Activated gamma-delta T cell treated with anti-CD3 and anti-CD28 coated beads, Interleukin-2, amount 50 U/mL, for 16 hours (primary cell): Measurements from ENCODE around the gene CEMIP2.
A peak's percentile ranks its signal among the peaks of the same experiment; 100 is the strongest.
"Not testable (repeated sequence)": the region's sequence is repeated elsewhere in the genome, so short reads cannot be mapped to it uniquely, and the experiment has no call there.

Source experiments
- DNase-seq: peaks from one replicate; pipeline ENCODE4 v3.0.0-alpha.2; 2020; ENCODE audit warnings: low read depth

Gene CEMIP2, protein sequence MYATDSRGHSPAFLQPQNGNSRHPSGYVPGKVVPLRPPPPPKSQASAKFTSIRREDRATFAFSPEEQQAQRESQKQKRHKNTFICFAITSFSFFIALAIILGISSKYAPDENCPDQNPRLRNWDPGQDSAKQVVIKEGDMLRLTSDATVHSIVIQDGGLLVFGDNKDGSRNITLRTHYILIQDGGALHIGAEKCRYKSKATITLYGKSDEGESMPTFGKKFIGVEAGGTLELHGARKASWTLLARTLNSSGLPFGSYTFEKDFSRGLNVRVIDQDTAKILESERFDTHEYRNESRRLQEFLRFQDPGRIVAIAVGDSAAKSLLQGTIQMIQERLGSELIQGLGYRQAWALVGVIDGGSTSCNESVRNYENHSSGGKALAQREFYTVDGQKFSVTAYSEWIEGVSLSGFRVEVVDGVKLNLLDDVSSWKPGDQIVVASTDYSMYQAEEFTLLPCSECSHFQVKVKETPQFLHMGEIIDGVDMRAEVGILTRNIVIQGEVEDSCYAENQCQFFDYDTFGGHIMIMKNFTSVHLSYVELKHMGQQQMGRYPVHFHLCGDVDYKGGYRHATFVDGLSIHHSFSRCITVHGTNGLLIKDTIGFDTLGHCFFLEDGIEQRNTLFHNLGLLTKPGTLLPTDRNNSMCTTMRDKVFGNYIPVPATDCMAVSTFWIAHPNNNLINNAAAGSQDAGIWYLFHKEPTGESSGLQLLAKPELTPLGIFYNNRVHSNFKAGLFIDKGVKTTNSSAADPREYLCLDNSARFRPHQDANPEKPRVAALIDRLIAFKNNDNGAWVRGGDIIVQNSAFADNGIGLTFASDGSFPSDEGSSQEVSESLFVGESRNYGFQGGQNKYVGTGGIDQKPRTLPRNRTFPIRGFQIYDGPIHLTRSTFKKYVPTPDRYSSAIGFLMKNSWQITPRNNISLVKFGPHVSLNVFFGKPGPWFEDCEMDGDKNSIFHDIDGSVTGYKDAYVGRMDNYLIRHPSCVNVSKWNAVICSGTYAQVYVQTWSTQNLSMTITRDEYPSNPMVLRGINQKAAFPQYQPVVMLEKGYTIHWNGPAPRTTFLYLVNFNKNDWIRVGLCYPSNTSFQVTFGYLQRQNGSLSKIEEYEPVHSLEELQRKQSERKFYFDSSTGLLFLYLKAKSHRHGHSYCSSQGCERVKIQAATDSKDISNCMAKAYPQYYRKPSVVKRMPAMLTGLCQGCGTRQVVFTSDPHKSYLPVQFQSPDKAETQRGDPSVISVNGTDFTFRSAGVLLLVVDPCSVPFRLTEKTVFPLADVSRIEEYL (N-terminal part only)

DNA sequence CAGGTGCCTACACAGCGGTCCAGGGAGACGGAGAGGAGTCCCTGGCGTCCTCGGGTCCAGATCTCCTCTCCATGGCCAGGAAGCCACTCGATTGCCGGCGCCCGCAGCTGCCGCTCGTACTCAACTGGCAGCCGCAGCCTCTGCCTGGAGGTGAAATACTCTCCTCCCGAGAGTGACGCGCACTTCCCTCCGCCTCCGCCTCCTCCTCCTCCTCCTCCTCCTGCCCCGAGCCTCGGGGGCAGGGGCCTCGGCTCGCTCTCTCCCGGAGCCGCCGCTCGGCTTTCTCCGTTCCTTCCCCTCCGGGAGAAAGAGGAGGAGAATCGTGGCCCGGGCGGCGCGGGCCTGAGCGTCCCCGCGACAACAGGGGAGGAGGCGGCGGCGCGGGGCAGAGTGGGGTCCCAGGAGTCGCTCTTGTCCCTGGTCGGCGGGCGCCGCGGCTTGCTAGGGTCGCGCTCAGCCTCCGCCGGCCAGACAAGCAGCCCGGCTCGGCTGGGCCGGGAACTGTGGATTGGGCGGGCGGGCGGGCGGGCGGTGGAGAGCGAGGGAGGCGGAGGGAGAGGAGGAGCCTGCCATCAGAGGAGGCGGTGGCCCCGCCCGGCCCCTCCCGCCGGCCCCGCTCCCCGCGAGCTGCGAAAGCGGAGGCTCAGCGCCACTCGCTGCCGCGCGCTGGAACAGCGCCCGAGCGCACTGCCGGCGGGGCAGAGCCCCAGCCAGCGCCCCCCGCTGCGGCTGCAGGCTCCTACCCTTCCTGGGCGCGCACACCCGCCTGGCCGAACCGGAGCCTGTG, at the start of gene CEMIP2:
TSS of gene CEMIP2 (minus strand) at position 126 of the 787 bp plus-strand sequence. CDS start 18,140 bp downstream, outside the sequence.
- peak; percentile 77 for DNase-seq

GRCh38 chr9:71816916-71817451, 48.7 kb upstream of the CEMIP2 start:
- no peak for DNase-seq

DNA sequence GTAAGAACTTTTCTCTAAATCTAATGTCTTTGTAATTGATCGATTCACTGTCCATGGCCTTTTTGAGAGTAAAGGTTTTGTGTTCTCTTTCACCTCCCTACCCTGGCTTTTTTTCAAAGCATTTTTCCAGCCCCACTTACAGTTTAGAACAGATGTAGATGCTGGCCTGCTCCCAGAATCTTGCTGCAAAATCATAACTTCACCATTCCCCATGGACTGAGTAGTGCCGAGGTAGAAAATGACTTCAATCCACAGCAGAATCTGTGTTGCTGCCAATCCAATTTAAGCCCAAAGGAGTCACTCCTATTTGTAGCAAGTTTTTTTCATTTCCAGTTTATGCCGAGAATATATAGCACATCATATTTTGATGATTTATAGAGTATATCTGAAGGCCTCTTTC, 46.5 kb upstream of the CEMIP2 start:
- no peak for DNase-seq

DNA sequence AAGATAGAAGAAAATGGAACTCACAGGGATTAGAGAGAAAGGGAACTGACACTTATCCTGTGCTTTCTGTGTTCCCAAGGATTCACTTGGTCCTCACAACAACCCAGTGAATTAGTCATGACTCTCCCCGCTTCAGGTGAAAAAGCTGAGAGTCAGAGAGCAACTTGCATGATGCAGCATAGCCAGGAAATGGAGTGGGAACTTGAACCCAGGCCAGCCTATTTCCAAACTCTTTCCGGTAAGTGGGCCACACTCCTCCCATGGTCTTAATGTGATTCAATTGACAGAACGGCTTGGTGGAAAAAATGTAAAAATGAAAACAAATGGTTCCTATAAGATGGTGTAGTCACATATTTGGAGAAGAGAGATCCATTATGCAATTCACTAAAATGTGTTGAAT, 45.9 kb upstream of the CEMIP2 start:
- DNase-seq = no peak

DNA sequence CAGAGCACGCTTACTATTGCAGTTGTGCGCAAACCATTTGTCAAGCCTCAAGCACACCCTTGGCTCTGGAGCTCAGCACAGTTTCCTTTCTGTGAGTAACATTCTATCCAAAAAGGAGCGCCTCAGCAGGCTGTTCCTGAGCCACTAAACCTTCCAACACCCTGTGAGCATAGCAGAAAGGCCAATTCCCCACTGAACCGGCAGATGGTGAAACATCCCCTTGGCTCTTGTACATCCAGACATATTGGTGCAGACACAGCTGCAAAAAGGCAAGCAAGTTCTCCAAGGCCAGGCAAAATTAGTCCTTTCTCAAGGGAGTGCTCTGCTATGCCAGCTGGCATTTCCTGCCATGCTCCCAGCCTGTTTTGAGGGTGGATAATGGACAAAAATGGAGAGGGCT, 44.1 kb upstream of the CEMIP2 start:
- DNase-seq = no peak

DNA sequence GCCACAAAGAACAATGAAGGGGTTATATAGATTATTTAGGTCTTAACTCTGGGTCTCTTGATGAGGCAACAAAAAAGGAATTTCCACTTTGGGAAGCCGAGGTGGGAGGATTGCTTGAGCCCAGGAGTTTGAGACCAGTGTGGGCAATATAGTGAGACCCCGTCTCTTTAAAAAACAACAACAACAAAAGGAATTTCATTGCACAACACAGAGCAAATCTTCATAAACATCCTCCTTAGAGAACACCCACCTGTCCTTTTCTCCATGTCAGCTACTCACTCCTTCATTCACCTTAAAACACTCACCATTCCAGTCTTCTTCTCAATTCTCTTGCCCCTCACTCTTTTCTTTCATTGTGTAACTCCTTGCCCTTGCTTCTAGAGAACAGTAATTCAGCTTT, 39.8 kb upstream of the CEMIP2 start:
- no peak for DNase-seq

DNA sequence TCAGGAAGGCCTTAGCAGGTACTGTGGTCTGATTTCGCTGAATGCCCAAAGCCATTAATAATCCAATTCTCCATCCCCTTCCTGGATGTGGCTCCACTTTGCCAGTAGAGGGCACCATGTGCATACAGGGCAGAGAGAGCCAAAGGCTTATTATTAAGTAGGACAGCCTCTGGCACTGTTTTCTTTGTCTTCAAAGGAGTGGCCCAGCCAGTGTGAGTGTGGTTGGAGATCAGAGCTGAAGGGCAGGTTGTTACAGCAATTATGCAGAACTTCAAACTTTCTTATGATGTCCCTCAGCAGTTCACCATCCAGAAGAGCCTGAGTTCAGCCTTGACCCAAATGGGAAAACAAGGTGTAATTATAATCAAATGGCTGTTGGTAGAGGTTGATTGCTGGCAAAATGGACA, 38.6 kb upstream of the CEMIP2 start:
- peak; percentile 27 for DNase-seq

DNA sequence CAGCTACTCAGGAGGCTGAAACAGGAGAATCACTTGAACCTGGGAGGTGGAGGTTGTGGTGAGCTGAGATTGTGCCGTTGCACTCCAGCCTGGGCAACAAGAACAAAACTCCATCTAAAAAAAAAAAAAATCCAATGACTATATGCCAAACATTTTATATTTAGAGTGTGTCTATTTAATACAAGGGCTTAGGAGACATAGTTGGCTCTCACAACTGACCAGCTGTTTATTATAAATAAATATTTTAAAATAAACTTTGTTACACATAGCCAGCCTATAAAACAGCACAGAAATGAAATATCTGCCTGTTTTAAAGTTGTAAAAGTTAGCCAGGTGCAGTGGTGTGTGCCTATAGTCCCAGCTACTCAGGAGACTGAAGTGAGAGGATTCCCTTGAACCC, 36.8 kb upstream of the CEMIP2 start:
- not testable (repeated sequence) for DNase-seq

GRCh38 chr9:71801826-71802225, 33.5 kb upstream of the CEMIP2 start:
- DNase-seq = no peak

DNA sequence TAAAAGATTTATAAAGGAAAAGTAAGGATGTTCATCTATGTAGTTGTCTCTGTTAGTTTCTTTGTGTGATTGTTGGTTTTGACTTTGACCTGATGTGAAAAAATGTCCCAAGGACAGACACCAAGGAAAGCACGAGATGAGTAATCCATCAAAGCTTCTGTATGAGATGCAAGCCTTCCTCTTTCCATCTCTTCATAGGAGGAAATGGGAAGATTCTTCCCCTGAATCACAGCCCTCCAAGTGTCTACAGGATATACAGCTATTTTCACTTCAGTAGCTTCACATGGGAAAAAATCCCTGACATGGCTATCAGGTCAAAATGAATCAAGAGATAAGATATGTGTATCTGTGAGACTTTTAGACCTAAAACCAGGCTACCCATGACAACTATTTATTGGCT, 29.0 kb upstream of the CEMIP2 start:
- DNase-seq = no peak

- no peak for DNase-seq
Observed at GRCh38 chr9:71796100-71796767, 27.9 kb upstream of the CEMIP2 start.

DNA sequence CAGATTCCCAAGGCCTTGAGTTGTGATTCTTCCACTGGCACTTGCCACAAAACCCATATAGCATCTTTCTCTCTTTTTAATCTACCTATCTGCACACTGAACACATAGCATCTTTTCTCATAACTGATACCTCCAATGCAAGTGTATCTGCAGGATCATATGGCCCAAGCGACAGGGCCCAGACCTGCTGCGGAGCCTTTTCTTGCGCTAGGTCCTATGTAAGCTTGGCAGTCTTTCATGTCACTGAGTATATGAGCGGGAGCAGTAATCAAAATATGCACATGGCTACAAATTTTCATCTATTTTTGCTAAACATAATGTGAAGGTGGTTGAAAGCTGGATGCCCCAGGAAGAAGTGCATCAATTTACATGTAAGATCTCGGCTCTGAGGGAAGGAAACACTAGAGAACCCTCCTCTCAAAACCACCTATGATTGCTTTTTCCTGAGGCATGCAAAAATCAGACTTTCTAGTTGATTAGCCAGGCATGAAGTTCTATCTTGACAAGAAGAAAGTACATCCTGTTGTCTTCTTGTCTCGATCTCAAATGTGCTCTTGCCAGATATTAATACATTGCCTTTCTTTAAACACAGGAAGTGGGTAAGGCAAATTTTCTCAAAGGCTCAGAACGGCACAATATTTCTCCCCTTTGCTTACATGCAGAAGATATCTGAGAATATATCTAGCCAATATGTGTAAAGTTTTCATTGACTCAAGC, 26.9 kb upstream of the CEMIP2 start:
- no peak for DNase-seq

DNA sequence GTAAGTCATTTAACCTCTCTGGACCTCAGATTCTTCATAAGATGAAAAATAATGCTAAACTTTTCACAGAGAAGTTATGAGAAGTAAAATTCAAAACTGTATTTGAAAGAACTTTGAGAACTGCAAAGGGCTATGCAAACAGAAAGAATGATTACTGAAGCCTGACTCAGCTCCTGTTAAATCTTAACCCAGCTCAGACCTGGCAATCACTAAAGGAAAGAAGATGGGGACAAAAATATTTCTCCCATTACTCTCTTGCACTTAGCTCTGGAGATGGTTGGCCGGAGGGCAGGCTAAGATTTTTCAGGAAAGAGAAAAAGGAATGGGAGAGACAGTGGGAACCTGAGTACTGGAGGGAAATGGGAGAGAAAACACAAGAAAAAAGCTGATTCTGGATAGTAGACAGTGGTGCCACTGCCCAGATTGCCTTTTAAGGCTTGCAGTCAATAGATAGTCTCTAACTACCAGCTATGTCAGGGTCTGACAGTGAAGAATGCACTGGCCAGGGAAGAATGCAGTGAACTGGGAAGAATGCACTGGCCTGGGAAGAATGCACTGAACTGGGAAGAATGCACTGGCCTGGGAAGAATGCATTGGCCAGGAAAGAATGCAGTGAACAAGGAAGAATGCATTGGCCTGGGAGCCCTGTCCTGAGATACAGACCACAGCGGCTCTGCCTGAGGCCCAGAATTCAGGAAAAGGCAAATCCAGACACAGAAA, 25.2 kb upstream of the CEMIP2 start:
- DNase-seq = no peak

GRCh38 chr9:71791875-71792274, 23.6 kb upstream of the CEMIP2 start:
- no peak for DNase-seq

DNA sequence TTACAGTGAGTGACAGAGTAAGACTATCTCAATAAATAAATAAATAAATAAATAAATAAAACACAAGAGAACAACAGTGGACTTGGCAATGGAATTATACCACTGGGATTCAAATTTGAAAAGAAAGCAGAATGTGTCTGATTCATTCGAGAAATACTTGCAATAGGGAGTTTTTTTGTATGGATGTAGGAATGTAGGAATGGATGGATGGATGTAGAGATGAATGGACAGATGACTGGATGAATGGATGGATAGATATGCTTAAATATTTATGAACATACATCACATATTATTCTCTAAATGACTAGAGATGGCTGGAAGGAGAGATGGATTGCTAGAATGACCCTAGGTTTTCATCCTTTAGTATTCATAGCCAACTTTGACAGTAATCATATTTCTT, 22.0 kb upstream of the CEMIP2 start:
- no peak for DNase-seq

GRCh38 chr9:71783120-71783523, 14.8 kb upstream of the CEMIP2 start:
- DNase-seq = peak; percentile 78

GRCh38 chr9:71781391-71781790, 13.1 kb upstream of the CEMIP2 start:
- DNase-seq = no peak

- DNase-seq = no peak
Observed at GRCh38 chr9:71780953-71781352, 12.6 kb upstream of the CEMIP2 start.

DNA sequence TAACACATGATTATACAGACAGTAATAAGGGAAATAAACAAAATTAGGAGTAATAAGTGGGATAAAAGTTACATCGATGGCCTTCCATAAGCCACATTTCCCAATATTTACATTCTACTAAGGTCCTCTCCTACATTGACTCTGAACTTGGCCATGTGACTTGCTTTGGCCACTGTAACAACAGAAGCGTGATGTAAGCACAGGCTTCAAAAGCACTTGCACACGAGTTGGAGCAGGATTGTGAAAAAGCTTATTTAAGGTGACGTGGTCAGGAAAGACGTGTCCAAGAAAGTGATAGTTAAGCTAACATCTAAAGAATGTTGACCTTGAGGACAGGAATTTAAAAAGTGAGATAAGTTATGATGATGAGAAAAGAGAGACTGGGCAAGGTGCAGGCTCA, 9.8 kb upstream of the CEMIP2 start:
- no peak for DNase-seq
